A549 (cell line): Measurements from ENCODE around the gene DNMT3A. TPM values are rescaled to one million over a fixed set of nuclear protein-coding genes. Genes with fewer than 3 reads are reported as not detected.

ENCODE experiments used
- ATAC-seq, 2 experiments: fragments of 200-7000 bp in 1 of 2; fragments of >200 bp in 1 of 2; cut with Nextera tagmentation in 1 of 2; cut with Tn5 transposase in 1 of 2; 3 replicates each; pipeline versions ENCODE4 v1.8.0 to v1.9.1; 2018 to 2020; ENCODE audit warnings: mild to moderate bottlenecking in 1 of 2, moderate library complexity in 1 of 2
- CTCF ChIA-PET: fragments of 300-600 bp; sonication (Branson Sonifier 250); formaldehyde crosslinking; extraction: SDS; loops from one replicate; lab custom pipeline; 2021; ENCODE audit warnings: antibody characterized with exemption, inconsistent platforms; lab: Yijun Ruan, JAX
- POLR2A ChIA-PET: fragments of 350-600 bp; formaldehyde crosslinking; extraction: SDS; loops from one replicate; lab custom pipeline; 2021; ENCODE audit warnings: antibody characterized with exemption, inconsistent platforms; lab: Yijun Ruan, JAX
- DNase-seq, 2 experiments: peaks; one replicate each; pipeline versions ENCODE4 v3.0.0 to v3.0.0-alpha.2; 2011 to 2016; ENCODE audit warnings: low read depth in 1 of 2, low spot score in 1 of 2
- FAIRE-seq: peaks from 2 replicates; lab custom pipeline; 2011; peaks lifted over from hg19 to GRCh38; lab: Jason Lieb, UNC
- H3K27ac ChIP-seq, 2 experiments: fragments of >200 bp; sonication (Bioruptor Twin); formaldehyde crosslinking; 3 replicates each; pipeline ENCODE4 v1.5.1; 2016 to 2017
- H3K4me1 ChIP-seq: fragments of >200 bp; sonication (Bioruptor Twin); formaldehyde crosslinking; 3 replicates; pipeline ENCODE4 v1.6.1; 2016
- H3K4me2 ChIP-seq: fragments of >200 bp; sonication (Bioruptor Twin); formaldehyde crosslinking; 3 replicates; pipeline ENCODE4 v1.6.1; 2016
- H3K4me3 ChIP-seq: fragments of >200 bp; sonication (Bioruptor Twin); formaldehyde crosslinking; 3 replicates; pipeline ENCODE4 v1.5.1; 2016
- H3K9me3 ChIP-seq: fragments of >200 bp; sonication (Bioruptor Twin); formaldehyde crosslinking; 3 replicates; pipeline ENCODE4 v1.6.1; 2016
- CBX2 ChIP-seq: fragments of 200-600 bp; sonication (generic); IDR thresholded peaks from 2 replicates; pipeline ENCODE4 v1.6.1; 2016; ENCODE audit warnings: low read depth, mild to moderate bottlenecking, borderline replicate concordance
- CHD4 ChIP-seq: fragments of 200-600 bp; sonication (generic); IDR thresholded peaks from 2 replicates; pipeline ENCODE4 v1.6.1; 2016; ENCODE audit warnings: antibody characterized with exemption, mild to moderate bottlenecking, borderline replicate concordance
- EHMT2 ChIP-seq: fragments of 200-600 bp; sonication (generic); IDR thresholded peaks from 2 replicates; pipeline ENCODE4 v1.6.1; 2016; ENCODE audit warnings: antibody characterized with exemption, low read depth, mild to moderate bottlenecking, moderate library complexity
- EP300 ChIP-seq, 2 experiments: fragments of >200 bp; sonication (Bioruptor Twin); formaldehyde crosslinking; IDR thresholded peaks; 2 replicates in 1 of 2; 3 replicates in 1 of 2; pipeline ENCODE4 v1.6.1; 2016 to 2017
- FOSB ChIP-seq: fragments of 250-450 bp; sonication (Bioruptor Pico); IDR thresholded peaks from 2 replicates; pipeline ENCODE4 v1.5.0; 2020; ENCODE audit warnings: mild to moderate bottlenecking, moderate library complexity
- FOSL2 ChIP-seq, 2 experiments: fragments of 450-650 bp in 1 of 2; fragments of >200 bp in 1 of 2; sonication (Bioruptor Twin) in 1 of 2; formaldehyde crosslinking; IDR thresholded peaks; 2 replicates each; pipeline versions ENCODE4 v1.5.0 to v1.6.1; 2016 to 2020; ENCODE audit warnings: mild to moderate bottlenecking in 1 of 2, moderate library complexity in 1 of 2
- HDAC2 ChIP-seq: fragments of 200-600 bp; sonication (generic); IDR thresholded peaks from 2 replicates; pipeline ENCODE4 v1.6.1; 2016
- HES2 ChIP-seq: fragments of >200 bp; sonication (Bioruptor Twin); formaldehyde crosslinking; IDR thresholded peaks from 2 replicates; pipeline ENCODE4 v1.6.1; 2016
- HOXA7 ChIP-seq: fragments of 250-450 bp; sonication (Bioruptor Pico); IDR thresholded peaks from 2 replicates; pipeline ENCODE4 v1.5.0; 2020; ENCODE audit warnings: mild to moderate bottlenecking, moderate library complexity
- HOXB13 ChIP-seq: fragments of 250-450 bp; sonication (Bioruptor Pico); IDR thresholded peaks from 2 replicates; pipeline ENCODE4 v1.5.0; 2020; ENCODE audit warnings: low read depth, mild to moderate bottlenecking, moderate library complexity
- PHF8 ChIP-seq: fragments of 200-600 bp; sonication (generic); IDR thresholded peaks from 2 replicates; pipeline ENCODE4 v1.6.1; 2016; ENCODE audit warnings: low read depth, mild to moderate bottlenecking, antibody characterized with exemption, moderate library complexity, borderline replicate concordance
- POLR2AphosphoS2 ChIP-seq: conservative IDR thresholded peaks from 2 replicates; pipeline ENCODE4 v1.6.1; 2012; ENCODE audit warnings: low read length, improper control_type of control experiment, inconsistent platforms
- RCOR1 ChIP-seq: fragments of 150-350 bp; IDR thresholded peaks from 2 replicates; pipeline ENCODE4 v1.6.1; 2014; ENCODE audit warnings: antibody characterized with exemption, low read length, low read depth
- SREBF2 ChIP-seq: fragments of 450-650 bp; IDR thresholded peaks from 2 replicates; pipeline ENCODE4 v1.6.1; 2014; ENCODE audit warnings: mild to moderate bottlenecking, moderate library complexity
- USF2 ChIP-seq: fragments of 450-650 bp; IDR thresholded peaks from 2 replicates; pipeline ENCODE4 v1.6.1; 2014; ENCODE audit warnings: antibody characterized with exemption
- WGBS: methylation state at CpG from one replicate; pipeline ENCODE4 v1.1.6; 2017; ENCODE audit errors: missing lambda C conversion rate; 5-methylcytosine and 5-hydroxymethylcytosine counted together
- polyA plus RNA-seq, 4 experiments: library from polyadenylated mRNA; depleted of rRNA in 3 of 4; stranded (reverse); fragments of >200 nt; fragmentation: RNase III in 1 of 4; extraction: RNeasy Plus Mini Kit Qiagen cat#74134 plus additional on column Dnase treatment in 1 of 4; gene quantifications; 2 replicates in 3 of 4; 3 replicates in 1 of 4; pipeline ENCODE4 v1.2.3, GENCODE V29; 2011 to 2017
- TF ChIP-seq, protein P1 (sequence below): fragments of 200-600 bp; sonication (generic); IDR thresholded peaks from 2 replicates; pipeline ENCODE4 v1.6.1; 2016; ENCODE audit warnings: antibody characterized with exemption, mild to moderate bottlenecking, moderate library complexity
- TF ChIP-seq, protein P2 (sequence below): fragments of >200 bp; sonication (Bioruptor Twin); formaldehyde crosslinking; IDR thresholded peaks from 3 replicates; pipeline ENCODE4 v1.5.1; 2016
- TF ChIP-seq, protein P3 (sequence below): fragments of >200 bp; sonication (Bioruptor Twin); formaldehyde crosslinking; IDR thresholded peaks from 3 replicates; pipeline ENCODE4 v1.6.1; 2016

The DNMT3A gene
- polyA plus RNA-seq, 2 of the 4 experiments (the other 2 are of a cell fraction), result 4.4 to 11.9 TPM

- ChIA-PET CTCF (interaction anchor here (1.0 to 4.5 kb wide), 7 partner anchors 11 to 220 kb away, joined by 3 to 44 read pairs (median 4); no protein-coding TSS in a partner anchor), POLR2A (interaction anchor here (0.7 kb wide), 1 partner anchor 15 kb away, joined by 3 read pairs; no protein-coding TSS in a partner anchor)
- FAIRE-seq, result no peak
- 52% methylated on average over 7 of the region's 7 CpGs for WGBS
- Histone ChIP-seq H3K4me1 (peaks cover 18% of the 10 kb centered on the region), H3K4me3 (no peak overlapping the region), H3K9me3 (no peaks in the 10 kb centered on the region), H3K27ac (peak overlapping the region in 1 of 2 experiments; percentile 32; a peak in 1 of 6 replicates), H3K4me2 (no peak overlapping the region)
- ATAC-seq, result peak; percentile 17 to 25; a peak in 4 of 6 replicates
- peak; percentile 16; the same call in 1 of the 2 replicates for TF ChIP-seq USF2
- TF ChIP-seq PHF8, result no peak
- no peak for TF ChIP-seq FOSL2 (IDR thresholded peaks at IDR 0.05)
- TF ChIP-seq FOSL2 (CRISPR knock-in tag; IDR thresholded peaks at IDR 0.05), result peak; percentile 30; the same call in 1 of the 2 replicates
- TF ChIP-seq SREBF2, result no peak
- no peak for TF ChIP-seq CHD4
- TF ChIP-seq FOSB (CRISPR knock-in tag), result no peak
- no peak for TF ChIP-seq CBX2
- TF ChIP-seq EP300 (IDR thresholded peaks at IDR 0.05), result no peak
- no peak for DNase-seq
These were observed 5.6 kb upstream of the DNMT3A start for GRCh38 chr2:25347205-25347815.

DNA sequence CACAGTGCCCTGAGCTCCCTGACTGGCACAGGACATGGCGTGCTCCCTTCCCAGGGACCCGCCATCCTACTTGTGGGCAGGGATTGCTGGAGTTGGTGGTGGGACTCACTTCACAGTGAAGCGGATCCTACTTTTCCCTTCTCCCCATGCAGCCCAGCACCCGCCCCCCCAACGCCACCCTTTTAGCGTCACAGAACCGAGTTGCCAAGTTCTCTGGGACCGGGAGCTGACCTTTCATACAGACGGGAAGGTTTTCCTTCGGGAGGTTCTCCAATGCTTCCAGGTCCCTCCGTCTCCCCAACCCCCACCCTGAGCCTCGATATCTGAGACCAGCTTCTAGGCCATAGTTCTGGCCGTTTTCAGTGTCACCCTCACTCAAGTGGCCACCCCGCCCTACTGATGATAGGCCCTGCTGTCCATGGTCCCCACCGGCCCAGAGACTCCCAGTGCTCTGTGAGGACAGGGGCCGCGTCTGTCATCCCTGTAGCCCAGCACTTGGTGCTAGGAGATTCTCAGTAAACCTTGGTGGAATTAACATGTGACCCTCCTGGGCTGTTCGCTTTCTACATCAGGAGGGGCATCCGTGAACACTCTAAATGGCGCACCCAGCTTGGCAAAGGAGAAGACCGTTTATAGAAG, 1.6 kb upstream of the DNMT3A start:
- ChIA-PET POLR2A (interaction anchor here (0.6 kb wide), 1 partner anchor 27 kb away, joined by 5 read pairs; no protein-coding TSS in a partner anchor), CTCF (interaction anchor here (0.6 to 4.6 kb wide), 19 partner anchors 10 to 321 kb away, joined by 3 to 49 read pairs (median 5); no protein-coding TSS in a partner anchor)
- FAIRE-seq, result no peak
- H3K4me2 ChIP-seq, result peak overlapping the region; percentile 90; the same call in 2 of the 3 replicates
- H3K27ac ChIP-seq, result no peak overlapping the region
- TF ChIP-seq HOXB13 (CRISPR knock-in tag), result no peak
- TF ChIP-seq, protein P1, sequence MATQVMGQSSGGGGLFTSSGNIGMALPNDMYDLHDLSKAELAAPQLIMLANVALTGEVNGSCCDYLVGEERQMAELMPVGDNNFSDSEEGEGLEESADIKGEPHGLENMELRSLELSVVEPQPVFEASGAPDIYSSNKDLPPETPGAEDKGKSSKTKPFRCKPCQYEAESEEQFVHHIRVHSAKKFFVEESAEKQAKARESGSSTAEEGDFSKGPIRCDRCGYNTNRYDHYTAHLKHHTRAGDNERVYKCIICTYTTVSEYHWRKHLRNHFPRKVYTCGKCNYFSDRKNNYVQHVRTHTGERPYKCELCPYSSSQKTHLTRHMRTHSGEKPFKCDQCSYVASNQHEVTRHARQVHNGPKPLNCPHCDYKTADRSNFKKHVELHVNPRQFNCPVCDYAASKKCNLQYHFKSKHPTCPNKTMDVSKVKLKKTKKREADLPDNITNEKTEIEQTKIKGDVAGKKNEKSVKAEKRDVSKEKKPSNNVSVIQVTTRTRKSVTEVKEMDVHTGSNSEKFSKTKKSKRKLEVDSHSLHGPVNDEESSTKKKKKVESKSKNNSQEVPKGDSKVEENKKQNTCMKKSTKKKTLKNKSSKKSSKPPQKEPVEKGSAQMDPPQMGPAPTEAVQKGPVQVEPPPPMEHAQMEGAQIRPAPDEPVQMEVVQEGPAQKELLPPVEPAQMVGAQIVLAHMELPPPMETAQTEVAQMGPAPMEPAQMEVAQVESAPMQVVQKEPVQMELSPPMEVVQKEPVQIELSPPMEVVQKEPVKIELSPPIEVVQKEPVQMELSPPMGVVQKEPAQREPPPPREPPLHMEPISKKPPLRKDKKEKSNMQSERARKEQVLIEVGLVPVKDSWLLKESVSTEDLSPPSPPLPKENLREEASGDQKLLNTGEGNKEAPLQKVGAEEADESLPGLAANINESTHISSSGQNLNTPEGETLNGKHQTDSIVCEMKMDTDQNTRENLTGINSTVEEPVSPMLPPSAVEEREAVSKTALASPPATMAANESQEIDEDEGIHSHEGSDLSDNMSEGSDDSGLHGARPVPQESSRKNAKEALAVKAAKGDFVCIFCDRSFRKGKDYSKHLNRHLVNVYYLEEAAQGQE, result peak; percentile 72
- no peak for TF ChIP-seq HOXA7 (CRISPR knock-in tag)
- TF ChIP-seq, all 56 proteins: peak for 1
- ATAC-seq (no peak), DNase-seq (no peak)
- Histone ChIP-seq H3K4me1 (peaks cover 18% of the 10 kb centered on the region), H3K9me3 (no peaks in the 10 kb centered on the region), H3K4me3 (no peak overlapping the region)
- WGBS, result 92% methylated on average over 21 of the region's 21 CpGs

DNA sequence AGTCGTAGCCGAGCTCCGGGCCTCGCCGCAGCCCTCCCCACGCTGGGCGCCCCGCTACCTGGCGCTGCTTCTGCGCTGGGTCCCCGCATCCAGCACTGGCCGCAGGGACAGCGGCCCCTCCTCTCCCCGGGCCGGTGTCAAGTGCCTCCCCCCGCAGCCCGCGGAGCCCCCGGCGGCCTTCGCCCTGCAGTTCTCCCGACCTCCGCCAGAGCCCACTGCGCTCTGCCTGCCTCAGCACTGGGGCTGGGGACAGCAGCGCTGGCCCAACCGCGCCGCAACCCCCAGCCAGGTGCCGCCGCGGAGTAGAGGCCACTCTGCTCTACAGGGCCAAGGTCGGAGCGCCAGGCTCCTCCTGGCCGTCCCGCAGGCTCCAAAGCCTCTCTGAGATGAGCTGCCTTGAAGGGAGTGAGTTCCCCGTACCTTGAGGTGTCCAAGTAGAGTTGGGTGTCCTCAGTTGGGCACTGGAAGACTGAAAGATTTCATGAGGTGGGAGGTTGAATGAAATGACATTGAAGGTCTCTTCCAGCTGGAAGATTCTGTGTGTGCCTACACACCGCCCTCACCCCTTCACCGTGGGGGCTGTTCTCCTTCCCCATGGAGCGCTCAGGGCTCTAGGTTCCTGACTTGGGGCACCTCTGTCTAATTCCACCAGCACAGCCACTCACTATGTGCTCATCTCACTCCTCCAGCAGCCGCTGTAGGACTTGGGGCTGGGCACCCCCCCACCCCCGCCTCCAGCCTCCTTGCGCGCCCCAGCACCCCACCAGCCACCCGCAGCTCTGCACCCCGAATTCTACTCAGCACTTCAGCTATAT, 854 bp upstream of the DNMT3A start:
- ATAC-seq, result peak; percentile 82 to 96
- TF ChIP-seq POLR2AphosphoS2 (no peak), RCOR1 (no peak), HDAC2 (peak; percentile 71; the same call in 1 of the 2 replicates), EHMT2 (peak; percentile 97), USF2 (no peak), HES2 (no peak)
- TF ChIP-seq, protein P2, sequence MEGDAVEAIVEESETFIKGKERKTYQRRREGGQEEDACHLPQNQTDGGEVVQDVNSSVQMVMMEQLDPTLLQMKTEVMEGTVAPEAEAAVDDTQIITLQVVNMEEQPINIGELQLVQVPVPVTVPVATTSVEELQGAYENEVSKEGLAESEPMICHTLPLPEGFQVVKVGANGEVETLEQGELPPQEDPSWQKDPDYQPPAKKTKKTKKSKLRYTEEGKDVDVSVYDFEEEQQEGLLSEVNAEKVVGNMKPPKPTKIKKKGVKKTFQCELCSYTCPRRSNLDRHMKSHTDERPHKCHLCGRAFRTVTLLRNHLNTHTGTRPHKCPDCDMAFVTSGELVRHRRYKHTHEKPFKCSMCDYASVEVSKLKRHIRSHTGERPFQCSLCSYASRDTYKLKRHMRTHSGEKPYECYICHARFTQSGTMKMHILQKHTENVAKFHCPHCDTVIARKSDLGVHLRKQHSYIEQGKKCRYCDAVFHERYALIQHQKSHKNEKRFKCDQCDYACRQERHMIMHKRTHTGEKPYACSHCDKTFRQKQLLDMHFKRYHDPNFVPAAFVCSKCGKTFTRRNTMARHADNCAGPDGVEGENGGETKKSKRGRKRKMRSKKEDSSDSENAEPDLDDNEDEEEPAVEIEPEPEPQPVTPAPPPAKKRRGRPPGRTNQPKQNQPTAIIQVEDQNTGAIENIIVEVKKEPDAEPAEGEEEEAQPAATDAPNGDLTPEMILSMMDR, result peak; percentile 72
- TF ChIP-seq, protein P3, sequence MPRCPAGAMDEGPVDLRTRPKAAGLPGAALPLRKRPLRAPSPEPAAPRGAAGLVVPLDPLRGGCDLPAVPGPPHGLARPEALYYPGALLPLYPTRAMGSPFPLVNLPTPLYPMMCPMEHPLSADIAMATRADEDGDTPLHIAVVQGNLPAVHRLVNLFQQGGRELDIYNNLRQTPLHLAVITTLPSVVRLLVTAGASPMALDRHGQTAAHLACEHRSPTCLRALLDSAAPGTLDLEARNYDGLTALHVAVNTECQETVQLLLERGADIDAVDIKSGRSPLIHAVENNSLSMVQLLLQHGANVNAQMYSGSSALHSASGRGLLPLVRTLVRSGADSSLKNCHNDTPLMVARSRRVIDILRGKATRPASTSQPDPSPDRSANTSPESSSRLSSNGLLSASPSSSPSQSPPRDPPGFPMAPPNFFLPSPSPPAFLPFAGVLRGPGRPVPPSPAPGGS, result no peak

More for the DNA sequence above, 854 bp upstream of the DNMT3A start:
- peaks cover 15% of the 10 kb centered on the region for H3K4me1 ChIP-seq
- 22% methylated on average over 27 of the region's 45 CpGs for WGBS
- FAIRE-seq (no peak), DNase-seq (peak; percentile 84 to 92)
- peak overlapping the region; percentile 90 for H3K4me2 ChIP-seq
- ChIA-PET POLR2A (interaction anchor here (0.6 to 0.9 kb wide), 2 partner anchors 20 to 26 kb away, joined by 3 to 5 read pairs; no protein-coding TSS in a partner anchor), CTCF (interaction anchor here (0.6 to 4.6 kb wide), 23 partner anchors 8 to 357 kb away, joined by 3 to 49 read pairs (median 4); no protein-coding TSS in a partner anchor)
- H3K4me3 ChIP-seq, result peak overlapping the region; percentile 70
- H3K9me3 ChIP-seq, result no peaks in the 10 kb centered on the region
- H3K27ac ChIP-seq, result peak overlapping the region; percentile 90 to 99
